Endothelial cell (in vitro differentiated cells): ENCODE data around the gene ITGB5. TPM values are rescaled to one million over a fixed set of nuclear protein-coding genes. Genes with fewer than 3 reads are reported as not detected.

Source experiments
- DNase-seq: peaks from one replicate; pipeline ENCODE4 v3.0.0; 2021; ENCODE audit warnings: low spot score
- H3K27ac Mint-ChIP-seq: one replicate; pipeline ENCODE4 v1.8.0; 2021; ENCODE audit warnings: mixed read lengths, inconsistent platforms; ENCODE audit not compliant: unreplicated experiment
- H3K27me3 Mint-ChIP-seq: one replicate; pipeline ENCODE4 v1.8.0; 2021; ENCODE audit warnings: mild to moderate bottlenecking, moderate library complexity, mixed read lengths, inconsistent platforms; ENCODE audit not compliant: unreplicated experiment
- H3K36me3 Mint-ChIP-seq: one replicate; pipeline ENCODE4 v1.8.0; 2021; ENCODE audit warnings: mild to moderate bottlenecking, low read depth, mixed read lengths, inconsistent platforms; ENCODE audit not compliant: unreplicated experiment
- H3K4me1 Mint-ChIP-seq: one replicate; pipeline ENCODE4 v1.8.0; 2021; ENCODE audit warnings: mild to moderate bottlenecking, mixed read lengths, inconsistent platforms; ENCODE audit not compliant: unreplicated experiment
- H3K4me3 Mint-ChIP-seq: one replicate; pipeline ENCODE4 v1.8.0; 2021; ENCODE audit warnings: mild to moderate bottlenecking, mixed read lengths, inconsistent platforms; ENCODE audit not compliant: unreplicated experiment
- H3K9me3 Mint-ChIP-seq: one replicate; pipeline ENCODE4 v1.8.0; 2021; ENCODE audit warnings: mixed read lengths, inconsistent platforms; ENCODE audit not compliant: unreplicated experiment
- total RNA-seq: library from RNA; stranded (reverse); fragmentation: NEBNext Ultra II Directional; extraction: Animal tissue kit (Norgen Biotek cat#: 25700); gene quantifications from one replicate; pipeline ENCODE4 v1.2.1, GENCODE V29; 2021; ENCODE audit not compliant: unreplicated experiment
- TF ChIP-seq, protein P1 (sequence below): fragments of 200-600 bp; sonication (generic); IDR thresholded peaks from one replicate; pipeline ENCODE4 v1.5.0; 2021; ENCODE audit warnings: antibody characterized with exemption; ENCODE audit not compliant: unreplicated experiment

The ITGB5 gene
- total RNA-seq, 1 donor from 2014 or later, result 55.2 TPM

DNA sequence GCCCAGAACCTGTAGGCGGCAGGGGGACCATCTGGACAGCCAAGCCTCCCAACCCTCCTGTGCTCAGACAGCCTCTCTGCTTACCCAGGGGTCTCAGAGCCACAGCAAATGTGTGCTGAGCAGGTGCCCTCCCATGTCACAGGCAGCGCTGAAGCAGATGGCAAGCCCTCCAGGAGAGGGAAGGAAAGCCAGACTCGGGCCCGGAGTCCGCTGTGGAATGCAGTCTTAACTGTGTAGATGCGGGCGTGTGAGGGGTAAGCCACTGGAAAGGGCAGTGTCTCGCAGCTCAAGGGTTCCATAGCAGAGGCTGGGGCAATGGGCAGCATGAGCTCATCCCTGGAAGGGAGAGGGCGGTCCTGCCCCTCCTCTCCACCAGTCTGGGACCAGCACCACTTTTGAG lies 111.3 kb downstream of the ITGB5 start:
- H3K27ac Mint-ChIP-seq, result no peak overlapping the region

DNA sequence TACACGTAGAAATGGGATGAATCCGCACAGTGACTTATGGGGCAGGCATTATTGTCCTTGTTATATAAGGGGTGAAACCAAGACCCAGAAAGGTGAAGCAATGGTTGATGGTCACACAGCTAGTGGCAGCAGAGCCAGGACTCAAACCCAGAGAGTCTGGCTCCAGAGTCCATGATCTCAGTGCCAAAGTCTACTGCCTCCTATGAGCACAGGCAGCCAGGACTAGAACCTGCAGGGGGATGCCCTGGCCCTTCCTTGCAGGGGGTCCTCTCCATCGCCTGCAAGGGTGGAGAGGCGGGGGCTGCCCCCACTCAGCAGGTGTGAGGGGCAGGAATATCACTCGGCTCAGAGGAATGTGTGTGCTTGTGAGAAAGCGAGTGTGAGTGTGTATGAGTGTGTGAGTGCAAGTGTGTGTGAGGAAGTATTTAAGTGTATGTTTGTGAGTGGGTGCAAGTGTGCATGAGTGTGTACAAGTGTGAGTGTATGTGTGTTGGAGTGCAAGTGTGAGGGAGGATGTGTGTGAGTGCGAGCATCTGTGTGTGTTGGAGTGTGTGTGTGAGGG lies 112.2 kb downstream of the ITGB5 start:
- H3K36me3 Mint-ChIP-seq, result peaks cover 21% of the 10 kb centered on the region

More for the DNA sequence above, 111.3 kb downstream of the ITGB5 start:
- Mint-ChIP-seq H3K4me1 (peaks cover 28% of the 10 kb centered on the region), H3K9me3 (no peaks in the 10 kb centered on the region), H3K36me3 (peaks cover 20% of the 10 kb centered on the region), H3K4me3 (no peak overlapping the region), H3K27me3 (peaks cover 1% of the 10 kb centered on the region)
- TF ChIP-seq, protein P1, sequence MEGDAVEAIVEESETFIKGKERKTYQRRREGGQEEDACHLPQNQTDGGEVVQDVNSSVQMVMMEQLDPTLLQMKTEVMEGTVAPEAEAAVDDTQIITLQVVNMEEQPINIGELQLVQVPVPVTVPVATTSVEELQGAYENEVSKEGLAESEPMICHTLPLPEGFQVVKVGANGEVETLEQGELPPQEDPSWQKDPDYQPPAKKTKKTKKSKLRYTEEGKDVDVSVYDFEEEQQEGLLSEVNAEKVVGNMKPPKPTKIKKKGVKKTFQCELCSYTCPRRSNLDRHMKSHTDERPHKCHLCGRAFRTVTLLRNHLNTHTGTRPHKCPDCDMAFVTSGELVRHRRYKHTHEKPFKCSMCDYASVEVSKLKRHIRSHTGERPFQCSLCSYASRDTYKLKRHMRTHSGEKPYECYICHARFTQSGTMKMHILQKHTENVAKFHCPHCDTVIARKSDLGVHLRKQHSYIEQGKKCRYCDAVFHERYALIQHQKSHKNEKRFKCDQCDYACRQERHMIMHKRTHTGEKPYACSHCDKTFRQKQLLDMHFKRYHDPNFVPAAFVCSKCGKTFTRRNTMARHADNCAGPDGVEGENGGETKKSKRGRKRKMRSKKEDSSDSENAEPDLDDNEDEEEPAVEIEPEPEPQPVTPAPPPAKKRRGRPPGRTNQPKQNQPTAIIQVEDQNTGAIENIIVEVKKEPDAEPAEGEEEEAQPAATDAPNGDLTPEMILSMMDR, result no peak
- DNase-seq, result no peak

DNA sequence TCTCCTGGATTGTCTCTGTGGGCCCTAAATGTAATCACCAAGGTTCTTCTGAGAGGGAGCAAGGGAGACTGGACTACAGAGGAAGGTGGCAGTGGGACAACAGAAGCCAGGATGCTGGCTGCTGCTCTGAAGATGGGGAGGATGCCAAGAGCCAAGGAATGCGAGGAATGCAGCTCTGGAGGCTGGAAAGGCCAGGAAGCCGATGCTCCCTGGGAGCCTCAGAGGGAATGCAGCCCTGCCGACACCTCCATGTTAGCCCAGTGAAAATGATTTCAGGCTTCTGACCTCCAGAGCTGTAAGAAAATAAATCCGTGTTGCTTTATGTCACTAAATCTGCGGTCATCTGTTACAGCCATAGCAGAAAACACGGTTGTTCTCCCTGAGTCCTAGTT lies 112.8 kb downstream of the ITGB5 start:
- Mint-ChIP-seq H3K27me3 (peaks cover 1% of the 10 kb centered on the region), H3K36me3 (peaks cover 25% of the 10 kb centered on the region), H3K9me3 (no peaks in the 10 kb centered on the region), H3K27ac (no peak overlapping the region), H3K4me1 (peaks cover 20% of the 10 kb centered on the region), H3K4me3 (no peak overlapping the region)
- TF ChIP-seq, protein P1, result no peak
- peak; percentile 31 for DNase-seq

More for the DNA sequence above, 112.2 kb downstream of the ITGB5 start:
- Mint-ChIP-seq H3K4me3 (peak overlapping the region; percentile 18), H3K4me1 (peaks cover 20% of the 10 kb centered on the region), H3K27ac (no peak overlapping the region), H3K27me3 (peaks cover 1% of the 10 kb centered on the region), H3K9me3 (no peaks in the 10 kb centered on the region)
- TF ChIP-seq, protein P1, result no peak
- no peak for DNase-seq

DNA sequence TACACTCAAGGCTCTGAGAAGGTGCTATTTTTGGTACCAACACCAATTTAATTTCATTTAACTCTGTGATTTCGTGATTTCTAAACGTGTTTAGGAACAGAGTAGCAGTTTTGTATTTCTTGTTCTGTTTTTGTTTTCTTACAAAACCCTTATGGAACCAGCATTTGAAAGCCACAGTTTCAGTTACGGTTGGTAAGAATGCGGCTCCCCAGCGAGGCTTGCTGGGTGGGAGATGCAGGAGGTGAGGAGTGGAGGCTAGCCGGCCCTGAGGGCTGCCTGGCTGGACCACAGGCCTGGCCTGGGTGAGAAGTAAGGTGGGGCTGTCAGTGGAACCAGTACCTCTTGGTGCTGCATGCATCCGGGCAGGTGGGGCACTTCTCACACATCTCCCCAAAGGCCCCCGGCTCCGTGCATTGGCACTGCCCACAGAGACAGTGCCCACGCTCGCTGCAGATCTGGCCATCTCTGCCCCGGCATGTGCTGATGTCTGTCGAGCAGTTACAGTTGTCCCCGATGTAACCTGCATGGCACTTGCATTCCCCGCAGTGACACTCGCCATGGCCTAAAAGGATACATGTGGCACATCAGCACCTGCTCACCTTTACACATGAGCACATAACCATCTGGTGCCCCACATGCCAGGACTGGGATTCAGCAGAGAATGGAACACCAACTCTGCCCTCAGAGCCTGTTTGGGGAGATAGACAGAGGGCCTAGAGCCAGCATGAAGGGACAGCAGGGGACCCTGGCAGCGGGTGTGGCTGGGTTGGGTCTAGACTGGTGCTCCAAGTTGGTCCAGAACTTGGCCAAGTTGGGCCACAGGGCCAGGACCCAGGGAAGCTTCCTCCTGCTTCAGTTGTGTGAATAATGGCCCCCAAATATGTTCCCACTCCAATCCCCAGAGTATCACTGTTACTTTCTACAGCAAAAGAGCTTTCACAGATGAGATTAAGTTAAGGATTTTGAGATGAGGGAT lies 113.5 kb downstream of the ITGB5 start:
- Mint-ChIP-seq H3K4me1 (peaks cover 16% of the 10 kb centered on the region), H3K27ac (peak overlapping the region; percentile 75), H3K36me3 (peaks cover 19% of the 10 kb centered on the region), H3K27me3 (peaks cover 1% of the 10 kb centered on the region), H3K4me3 (no peak overlapping the region), H3K9me3 (no peaks in the 10 kb centered on the region)
- TF ChIP-seq, protein P1, result no peak
- no peak for DNase-seq
